HUES48 (cell line): ENCODE measurements around the gene CBY2.

Experiments used
- H3K27ac ChIP-seq: one replicate; pipeline ENCODE4 v1.7.0; 2013; ENCODE audit warnings: low read depth, low read length, inconsistent platforms
- H3K27me3 ChIP-seq: 2 replicates; pipeline ENCODE4 v1.6.1; 2013; ENCODE audit warnings: mild to moderate bottlenecking, low read length; ENCODE audit not compliant: control insufficient read depth, insufficient read depth
- H3K36me3 ChIP-seq: 2 replicates; pipeline ENCODE4 v1.6.1; 2013; ENCODE audit warnings: low read length; ENCODE audit not compliant: control insufficient read depth, insufficient read depth
- H3K4me1 ChIP-seq: 2 replicates; pipeline ENCODE4 v1.6.1; 2013; ENCODE audit warnings: mild to moderate bottlenecking, low read length; ENCODE audit not compliant: control insufficient read depth, insufficient read depth
- H3K4me3 ChIP-seq: 2 replicates; pipeline ENCODE4 v1.5.1; 2013; ENCODE audit warnings: mild to moderate bottlenecking, low read depth, low read length
- H3K9ac ChIP-seq: 2 replicates; pipeline ENCODE4 v1.6.1; 2013; ENCODE audit warnings: mild to moderate bottlenecking, low read depth, low read length, moderate library complexity
- H3K9me3 ChIP-seq: 2 replicates; pipeline ENCODE4 v1.6.1; 2013; ENCODE audit warnings: low read length; ENCODE audit not compliant: control insufficient read depth, insufficient read depth

Gene CBY2

GRCh38 chr13:45717349-45717748 lies 15.2 kb downstream of the CBY2 start:
- Histone ChIP-seq H3K4me3 (no peak overlapping the region), H3K4me1 (no peaks in the 10 kb centered on the region), H3K9ac (no peak overlapping the region), H3K27ac (no peak overlapping the region), H3K36me3 (no peaks in the 10 kb centered on the region), H3K9me3 (no peaks in the 10 kb centered on the region), H3K27me3 (no peaks in the 10 kb centered on the region)

GRCh38 chr13:45718063-45718462 lies 15.9 kb downstream of the CBY2 start:
- no peak overlapping the region for H3K4me3 ChIP-seq
- H3K4me1 ChIP-seq: no peaks in the 10 kb centered on the region; the same call in none of the 2 replicates
- no peak overlapping the region for H3K9ac ChIP-seq
- H3K9me3 ChIP-seq: no peaks in the 10 kb centered on the region
- no peak overlapping the region for H3K27ac ChIP-seq
- no peaks in the 10 kb centered on the region for H3K27me3 ChIP-seq
- no peaks in the 10 kb centered on the region for H3K36me3 ChIP-seq

GRCh38 chr13:45718992-45719391 lies 16.9 kb downstream of the CBY2 start:
- Histone ChIP-seq H3K9me3 (no peaks in the 10 kb centered on the region), H3K4me1 (peaks cover 8% of the 10 kb centered on the region), H3K36me3 (no peaks in the 10 kb centered on the region), H3K27me3 (no peaks in the 10 kb centered on the region), H3K4me3 (no peak overlapping the region), H3K27ac (no peak overlapping the region), H3K9ac (no peak overlapping the region)

- Histone ChIP-seq H3K9ac (no peak overlapping the region), H3K4me1 (peaks cover 9% of the 10 kb centered on the region), H3K27me3 (no peaks in the 10 kb centered on the region), H3K4me3 (no peak overlapping the region), H3K27ac (no peak overlapping the region), H3K9me3 (no peaks in the 10 kb centered on the region), H3K36me3 (no peaks in the 10 kb centered on the region)
Observed at GRCh38 chr13:45721203-45721731, 19.1 kb downstream of the CBY2 start.

- H3K9me3 ChIP-seq: no peaks in the 10 kb centered on the region
- H3K4me1 ChIP-seq: peaks cover 9% of the 10 kb centered on the region
- H3K27me3 ChIP-seq: no peaks in the 10 kb centered on the region
- no peak overlapping the region for H3K9ac ChIP-seq
- H3K4me3 ChIP-seq: no peak overlapping the region
- no peaks in the 10 kb centered on the region for H3K36me3 ChIP-seq
- H3K27ac ChIP-seq: no peak overlapping the region
Observed at GRCh38 chr13:45723798-45724197, 21.7 kb downstream of the CBY2 start.

GRCh38 chr13:45728759-45729158 lies 26.6 kb downstream of the CBY2 start:
- Histone ChIP-seq H3K27ac (no peak overlapping the region), H3K27me3 (no peaks in the 10 kb centered on the region), H3K36me3 (no peaks in the 10 kb centered on the region), H3K4me1 (peaks cover 3% of the 10 kb centered on the region; the same call in 1 of the 2 replicates), H3K9ac (no peak overlapping the region), H3K4me3 (no peak overlapping the region), H3K9me3 (no peaks in the 10 kb centered on the region)

GRCh38 chr13:45731455-45731854 lies 29.3 kb downstream of the CBY2 start:
- Histone ChIP-seq H3K9ac (no peak overlapping the region), H3K27me3 (no peaks in the 10 kb centered on the region), H3K27ac (no peak overlapping the region), H3K36me3 (no peaks in the 10 kb centered on the region), H3K4me1 (no peaks in the 10 kb centered on the region), H3K4me3 (no peak overlapping the region), H3K9me3 (no peaks in the 10 kb centered on the region)

GRCh38 chr13:45732916-45733315 lies 30.8 kb downstream of the CBY2 start:
- Histone ChIP-seq H3K9me3 (no peaks in the 10 kb centered on the region), H3K27ac (no peak overlapping the region), H3K4me1 (no peaks in the 10 kb centered on the region), H3K9ac (no peak overlapping the region), H3K36me3 (no peaks in the 10 kb centered on the region), H3K4me3 (no peak overlapping the region), H3K27me3 (no peaks in the 10 kb centered on the region)

GRCh38 chr13:45733361-45733760 lies 31.2 kb downstream of the CBY2 start:
- Histone ChIP-seq H3K9ac (no peak overlapping the region), H3K4me3 (no peak overlapping the region), H3K36me3 (no peaks in the 10 kb centered on the region), H3K4me1 (no peaks in the 10 kb centered on the region), H3K27me3 (no peaks in the 10 kb centered on the region), H3K9me3 (no peaks in the 10 kb centered on the region), H3K27ac (no peak overlapping the region)

GRCh38 chr13:45737571-45738017 lies 35.5 kb downstream of the CBY2 start:
- Histone ChIP-seq H3K36me3 (no peaks in the 10 kb centered on the region), H3K27me3 (no peaks in the 10 kb centered on the region), H3K27ac (no peak overlapping the region), H3K9me3 (no peaks in the 10 kb centered on the region), H3K4me1 (no peaks in the 10 kb centered on the region), H3K9ac (no peak overlapping the region), H3K4me3 (no peak overlapping the region)

- no peaks in the 10 kb centered on the region for H3K36me3 ChIP-seq
Observed at GRCh38 chr13:45742985-45743384, 40.9 kb downstream of the CBY2 start.

GRCh38 chr13:45744979-45745378 lies 42.9 kb downstream of the CBY2 start:
- H3K27me3 ChIP-seq: no peaks in the 10 kb centered on the region
- H3K4me3 ChIP-seq: no peak overlapping the region
- no peaks in the 10 kb centered on the region for H3K9me3 ChIP-seq
- no peak overlapping the region for H3K9ac ChIP-seq
- H3K4me1 ChIP-seq: peaks cover 2% of the 10 kb centered on the region; the same call in 1 of the 2 replicates
- no peaks in the 10 kb centered on the region for H3K36me3 ChIP-seq
- H3K27ac ChIP-seq: no peak overlapping the region

More at GRCh38 chr13:45742985-45743384, 40.9 kb downstream of the CBY2 start:
- H3K4me3 ChIP-seq: no peak overlapping the region
- no peak overlapping the region for H3K9ac ChIP-seq
- H3K9me3 ChIP-seq: no peaks in the 10 kb centered on the region
- H3K27me3 ChIP-seq: no peaks in the 10 kb centered on the region
- H3K4me1 ChIP-seq: no peaks in the 10 kb centered on the region
- no peak overlapping the region for H3K27ac ChIP-seq
